HG03196 (cell line): ENCODE results near the gene MON1A.

Experiments used
- ATAC-seq: cut with Tn5 transposase; IDR thresholded peaks from one replicate; pipeline ENCODE4 v1.9.1; 2021; ENCODE audit not compliant: unreplicated experiment

Gene MON1A

GRCh38 chr3:49895791-49896190, 33.8 kb downstream of the MON1A start:
- no peak for ATAC-seq

GRCh38 chr3:49889296-49889695, 40.3 kb downstream of the MON1A start:
- ATAC-seq, result no peak

DNA sequence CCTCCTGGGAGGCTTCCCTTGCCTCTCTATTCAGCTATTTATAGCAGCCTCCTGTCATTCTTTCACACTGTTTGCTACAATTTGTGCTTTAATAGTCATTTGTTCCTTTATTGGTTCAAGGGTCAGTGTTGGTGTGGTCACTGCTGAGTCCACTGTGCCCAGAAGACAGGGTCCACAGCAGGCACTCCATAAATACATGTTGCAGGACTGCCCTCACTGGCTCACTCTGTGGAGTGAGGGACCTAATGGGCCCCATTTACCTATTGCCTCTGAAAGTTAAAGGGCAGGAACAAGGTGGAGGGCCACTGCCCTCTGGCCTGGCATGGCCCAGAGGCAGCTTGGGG, 42.7 kb downstream of the MON1A start:
- ATAC-seq, result no peak

- ATAC-seq, result no peak
Measured at GRCh38 chr3:49883998-49884397, 45.6 kb downstream of the MON1A start.

GRCh38 chr3:49882166-49882565, 47.4 kb downstream of the MON1A start:
- ATAC-seq, result no peak

GRCh38 chr3:49880581-49881315, 48.9 kb downstream of the MON1A start:
- no peak for ATAC-seq

GRCh38 chr3:49879721-49880120, 49.9 kb downstream of the MON1A start:
- no peak for ATAC-seq

DNA sequence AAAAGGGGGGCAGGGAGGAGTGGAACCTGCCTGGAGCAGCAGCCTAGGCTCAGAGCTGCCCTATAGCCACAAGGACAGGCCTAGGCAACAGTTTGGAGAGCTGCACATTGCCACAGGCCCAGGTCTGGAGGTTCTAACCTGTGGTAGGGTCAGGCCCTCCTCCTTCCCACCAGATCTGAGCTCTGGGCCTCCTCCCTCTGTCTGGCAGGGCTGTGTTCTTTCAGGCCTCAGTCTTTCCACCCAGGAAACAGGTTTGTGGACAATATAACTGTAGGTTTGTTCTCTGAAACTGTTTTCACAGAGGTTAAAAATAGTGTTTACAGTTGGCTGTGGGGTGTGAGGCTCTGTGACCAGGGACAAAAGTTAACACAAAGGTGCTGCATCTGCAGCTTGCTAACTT, 50.9 kb downstream of the MON1A start:
- ATAC-seq, result no peak

DNA sequence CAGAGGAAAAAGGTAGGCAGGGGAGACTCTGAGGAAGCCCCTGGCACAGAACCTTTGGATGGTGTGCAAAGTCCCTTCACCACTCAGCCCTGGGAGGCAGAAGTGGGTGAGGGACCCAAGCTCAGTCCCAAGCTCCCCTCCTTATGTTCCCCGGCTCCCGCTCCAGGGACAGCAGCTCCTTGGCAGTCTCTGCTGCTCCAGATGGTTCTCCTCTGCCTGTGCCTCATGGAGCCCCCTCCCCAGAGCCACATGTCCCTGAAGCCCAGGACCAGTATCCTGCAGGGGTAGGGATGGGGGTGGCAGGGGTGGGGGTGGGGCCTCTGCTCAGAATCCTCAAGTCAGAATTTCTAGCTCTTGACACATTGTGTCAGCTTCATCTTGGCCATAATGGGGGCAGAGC, 51.9 kb downstream of the MON1A start:
- ATAC-seq, result no peak

- ATAC-seq, result no peak
Measured at GRCh38 chr3:49876567-49876966, 53.0 kb downstream of the MON1A start.

GRCh38 chr3:49873623-49874022, 56.0 kb downstream of the MON1A start:
- no peak for ATAC-seq

DNA sequence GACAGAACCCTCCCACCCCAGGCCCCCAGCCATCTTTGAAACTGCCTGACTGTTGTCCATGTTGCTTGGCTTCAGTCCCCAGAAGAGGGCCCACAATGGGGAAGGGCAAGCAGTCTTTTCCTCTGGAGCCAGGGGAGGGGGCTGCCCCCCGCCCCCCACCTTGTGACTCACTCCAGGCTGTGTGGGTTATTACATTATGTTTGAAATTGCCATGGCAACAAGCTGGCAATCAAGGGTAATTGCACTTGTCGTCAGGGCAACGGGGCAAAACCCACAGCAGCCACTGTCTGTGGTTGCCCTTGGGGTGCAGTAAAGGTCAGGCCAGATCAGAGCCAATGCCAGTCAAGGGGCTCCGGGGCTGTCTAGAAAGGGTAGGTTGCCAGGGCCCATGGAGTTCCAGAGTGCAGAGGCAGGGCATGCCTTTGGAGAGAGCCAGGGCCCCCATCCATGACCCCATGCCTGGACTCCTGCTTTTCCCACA, 56.8 kb downstream of the MON1A start:
- ATAC-seq, result no peak

- ATAC-seq, result no peak
Measured at GRCh38 chr3:49871531-49872153, 58.0 kb downstream of the MON1A start.

DNA sequence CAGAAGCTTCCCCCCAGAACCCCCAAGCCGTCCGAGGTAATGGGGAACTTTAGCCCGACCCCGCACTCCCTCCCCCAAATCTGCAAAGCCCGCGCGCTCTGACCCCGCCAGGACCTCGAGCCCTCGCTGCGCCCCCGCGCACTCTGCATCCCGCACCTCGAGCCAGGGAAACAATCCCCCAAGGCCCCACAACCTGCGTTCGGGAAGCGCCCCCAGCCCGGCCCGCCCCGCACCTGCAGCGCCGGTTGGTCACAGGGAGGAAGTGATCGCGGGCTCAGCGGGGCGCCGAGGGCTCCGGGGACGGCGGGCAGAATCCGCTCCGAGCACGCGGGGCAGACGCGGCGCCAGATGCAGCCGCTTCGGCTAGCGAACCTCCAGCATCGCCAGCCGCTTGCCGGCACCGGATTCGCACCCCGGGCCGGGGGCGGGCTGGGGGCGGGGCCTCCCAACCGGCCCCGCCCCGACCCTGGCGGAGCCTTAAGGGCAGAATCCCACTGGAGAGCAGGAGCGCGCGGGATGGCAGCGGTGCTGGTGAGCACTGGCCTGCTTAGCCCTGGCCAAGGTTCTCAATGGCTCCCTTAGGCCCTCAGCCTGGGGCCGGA, 60.0 kb downstream of the MON1A start, which contains the start of gene CAMKV:
Gene CAMKV (minus strand): TSS at position 382 of the 602 bp plus-strand sequence. CDS start 7,518 bp downstream, outside the sequence.
- ATAC-seq, result no peak

- ATAC-seq, result no peak
Measured at GRCh38 chr3:49868862-49869466, 60.6 kb downstream of the MON1A start.

DNA sequence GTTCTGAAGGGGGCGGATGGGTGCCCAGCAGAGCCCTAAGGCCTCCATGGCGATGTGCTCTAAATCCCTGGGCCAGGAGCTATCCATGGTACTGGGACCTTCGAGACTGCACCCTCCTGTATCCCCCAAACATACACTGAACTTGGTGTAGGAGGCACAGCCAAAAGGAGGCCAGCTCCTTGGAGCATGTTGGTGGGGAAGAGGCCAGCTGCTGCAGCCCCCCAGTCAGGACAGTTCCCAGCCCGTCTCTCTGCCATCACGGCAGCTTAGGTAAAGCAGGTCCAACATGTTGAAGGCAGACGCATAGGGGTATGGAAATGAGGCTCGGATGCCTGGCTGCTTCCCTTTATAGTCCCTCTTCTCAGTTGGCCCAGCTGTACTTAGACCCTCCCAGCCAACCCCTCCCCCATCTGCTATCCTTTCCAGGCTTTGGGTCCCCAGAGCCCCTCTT, 61.7 kb downstream of the MON1A start:
- ATAC-seq, result no peak

- no peak for ATAC-seq
Measured at GRCh38 chr3:49867400-49867799, 62.2 kb downstream of the MON1A start.

DNA sequence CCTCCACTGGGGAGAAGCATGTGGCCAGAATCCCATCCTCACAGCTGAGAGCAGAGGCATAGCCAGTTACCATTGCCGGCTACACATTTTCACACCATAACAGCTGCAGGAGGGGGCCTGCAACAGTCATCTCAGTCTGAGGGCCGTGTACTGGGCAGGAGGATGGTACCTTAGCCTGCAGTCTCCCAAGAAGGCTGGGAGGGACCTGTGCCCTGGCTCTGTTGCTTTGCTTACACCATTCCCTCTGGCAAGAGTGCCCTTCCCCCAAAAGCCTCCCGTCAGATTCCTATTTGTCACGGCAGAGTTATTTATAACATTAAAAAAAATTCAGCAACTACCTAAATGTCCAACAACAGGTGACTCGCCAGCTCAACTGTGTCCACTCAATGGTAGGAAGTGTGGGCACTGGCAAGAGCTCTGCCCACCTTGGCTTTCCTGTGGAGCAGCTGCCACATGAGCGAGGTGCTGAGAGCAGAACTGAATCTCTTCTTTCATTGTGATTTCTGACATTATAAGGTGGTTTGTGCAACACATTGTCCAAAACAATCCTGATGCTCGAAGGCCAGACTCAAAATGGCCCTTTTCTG, 64.3 kb downstream of the MON1A start:
- ATAC-seq, result no peak

GRCh38 chr3:49864505-49864904, 65.1 kb downstream of the MON1A start:
- ATAC-seq, result no peak

- no peak for ATAC-seq
Measured at GRCh38 chr3:49859576-49860305, 69.9 kb downstream of the MON1A start.
